ENCODE data around the gene MAP4K3. TPM values are rescaled to one million over a fixed set of nuclear protein-coding genes. Genes with fewer than 3 reads are reported as not detected.

Gene MAP4K3
- total RNA-seq, 1 experiment from 2014 or later = 21.4 TPM

DNA sequence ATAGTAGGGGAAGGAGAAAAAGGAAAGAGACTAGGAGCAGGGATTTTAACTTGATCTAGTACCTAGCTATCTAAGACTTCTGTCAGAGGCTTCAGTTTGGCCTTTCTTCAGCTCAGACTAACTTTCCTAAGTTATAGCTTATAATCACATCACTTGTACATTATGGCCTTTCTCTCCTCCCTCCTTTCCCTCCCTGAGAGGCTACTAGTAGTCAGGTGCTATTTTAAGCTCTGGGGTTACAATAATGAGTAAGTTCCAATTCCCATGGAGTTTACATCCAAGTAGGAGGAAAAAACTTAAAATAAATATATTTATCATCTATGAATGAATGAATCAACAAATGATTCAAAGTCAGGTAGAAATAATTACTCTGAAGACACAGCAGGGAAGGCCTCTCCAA is 102.6 kb downstream of the MAP4K3 start:
- Histone ChIP-seq H3K9me2 (ENCODE audit: insufficient read depth) (no peaks in the 10 kb centered on the region), H3K4me1 (ENCODE audit: control insufficient read depth in 1 of 2, insufficient read depth in 2 of 2, low read length in 2 of 2) (no peaks in the 10 kb centered on the region), H3K27me3 (ENCODE audit: insufficient read depth, low read length) (no peaks in the 10 kb centered on the region), H3K9ac (ENCODE audit: low read length) (no peak overlapping the region), H3K27ac (ENCODE audit: low read depth, low read length) (no peak overlapping the region), H3K79me2 (ENCODE audit: insufficient read depth, low read length) (no peaks in the 10 kb centered on the region), H4K20me1 (ENCODE audit: insufficient read depth) (no peaks in the 10 kb centered on the region; the same call in 1 of the 2 replicates), H3K4me2 (ENCODE audit: low read length) (no peak overlapping the region), H3K4me3 (replicated peaks in 1 of 2; ENCODE audit: low read depth in 1 of 2, low read length in 2 of 2) (no peak overlapping the region), H2AFZ (ENCODE audit: low read depth, low read length, poor library complexity, severe bottlenecking) (no peak overlapping the region), H3K36me3 (ENCODE audit: control insufficient read depth in 1 of 2, insufficient read depth in 2 of 2, low read length in 2 of 2) (no peaks in the 10 kb centered on the region), H3K9me3 (ENCODE audit: control insufficient read depth in 1 of 2, insufficient read depth in 1 of 2, low read depth in 1 of 2, low read length in 2 of 2) (no peaks in the 10 kb centered on the region)
- intact Hi-C loops (cut with micrococcal nuclease) = no loop called here
- TF ChIP-seq, protein P1, sequence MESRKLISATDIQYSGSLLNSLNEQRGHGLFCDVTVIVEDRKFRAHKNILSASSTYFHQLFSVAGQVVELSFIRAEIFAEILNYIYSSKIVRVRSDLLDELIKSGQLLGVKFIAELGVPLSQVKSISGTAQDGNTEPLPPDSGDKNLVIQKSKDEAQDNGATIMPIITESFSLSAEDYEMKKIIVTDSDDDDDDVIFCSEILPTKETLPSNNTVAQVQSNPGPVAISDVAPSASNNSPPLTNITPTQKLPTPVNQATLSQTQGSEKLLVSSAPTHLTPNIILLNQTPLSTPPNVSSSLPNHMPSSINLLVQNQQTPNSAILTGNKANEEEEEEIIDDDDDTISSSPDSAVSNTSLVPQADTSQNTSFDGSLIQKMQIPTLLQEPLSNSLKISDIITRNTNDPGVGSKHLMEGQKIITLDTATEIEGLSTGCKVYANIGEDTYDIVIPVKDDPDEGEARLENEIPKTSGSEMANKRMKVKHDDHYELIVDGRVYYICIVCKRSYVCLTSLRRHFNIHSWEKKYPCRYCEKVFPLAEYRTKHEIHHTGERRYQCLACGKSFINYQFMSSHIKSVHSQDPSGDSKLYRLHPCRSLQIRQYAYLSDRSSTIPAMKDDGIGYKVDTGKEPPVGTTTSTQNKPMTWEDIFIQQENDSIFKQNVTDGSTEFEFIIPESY (IDR thresholded peaks at IDR 0.05; ENCODE audit: extremely low read depth, insufficient replicate concordance, low read length) = no peak
- no peak for TF ChIP-seq YY1 (IDR thresholded peaks at IDR 0.05; ENCODE audit: extremely low read depth, insufficient replicate concordance, low read depth, low read length)
- ChIA-PET CTCF (no interaction called here), POLR2A (no interaction called here), RAD21 (ENCODE audit: low non-redundant PET in 1 of 2, low total read pairs in 2 of 2, uncharacterized antibody in 2 of 2, unreplicated experiment in 2 of 2) (no interaction called here)
- BruUV-seq (replicated peaks) = TSS peak; percentile 13
- ATAC-seq = no peak
- DNase-seq (ENCODE audit: low read depth, low spot score) = no peak

DNA sequence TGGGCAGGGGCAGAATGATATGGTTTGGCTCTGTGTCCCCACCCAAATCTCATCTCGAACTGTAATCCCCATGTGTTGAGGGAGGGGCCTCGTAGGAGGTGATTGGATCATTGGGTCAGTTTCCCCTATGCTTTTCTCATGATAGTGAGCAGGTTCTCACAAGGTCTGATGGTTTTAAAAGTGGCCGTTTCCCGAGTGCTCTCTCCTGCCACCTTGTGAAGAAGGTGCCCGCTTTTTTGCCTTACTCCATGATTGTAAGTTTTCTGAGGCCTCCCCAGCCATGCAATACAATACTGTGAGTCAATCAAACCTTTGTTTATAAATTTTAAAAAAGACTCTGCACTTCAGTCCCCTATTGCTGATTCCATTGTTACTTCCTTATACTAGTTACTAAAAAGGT is 110.4 kb downstream of the MAP4K3 start:
- ATAC-seq (0 out of 2 replicates have a peak, but pooled peaks have one; percentile 34), DNase-seq (ENCODE audit: low read depth, low spot score) (no peak)
- TF ChIP-seq, protein P2, sequence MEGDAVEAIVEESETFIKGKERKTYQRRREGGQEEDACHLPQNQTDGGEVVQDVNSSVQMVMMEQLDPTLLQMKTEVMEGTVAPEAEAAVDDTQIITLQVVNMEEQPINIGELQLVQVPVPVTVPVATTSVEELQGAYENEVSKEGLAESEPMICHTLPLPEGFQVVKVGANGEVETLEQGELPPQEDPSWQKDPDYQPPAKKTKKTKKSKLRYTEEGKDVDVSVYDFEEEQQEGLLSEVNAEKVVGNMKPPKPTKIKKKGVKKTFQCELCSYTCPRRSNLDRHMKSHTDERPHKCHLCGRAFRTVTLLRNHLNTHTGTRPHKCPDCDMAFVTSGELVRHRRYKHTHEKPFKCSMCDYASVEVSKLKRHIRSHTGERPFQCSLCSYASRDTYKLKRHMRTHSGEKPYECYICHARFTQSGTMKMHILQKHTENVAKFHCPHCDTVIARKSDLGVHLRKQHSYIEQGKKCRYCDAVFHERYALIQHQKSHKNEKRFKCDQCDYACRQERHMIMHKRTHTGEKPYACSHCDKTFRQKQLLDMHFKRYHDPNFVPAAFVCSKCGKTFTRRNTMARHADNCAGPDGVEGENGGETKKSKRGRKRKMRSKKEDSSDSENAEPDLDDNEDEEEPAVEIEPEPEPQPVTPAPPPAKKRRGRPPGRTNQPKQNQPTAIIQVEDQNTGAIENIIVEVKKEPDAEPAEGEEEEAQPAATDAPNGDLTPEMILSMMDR (IDR thresholded peaks at IDR 0.05 in 2 of 3, conservative IDR thresholded peaks at IDR 0.05 in 1 of 3; ENCODE audit: borderline replicate concordance in 1 of 3, insufficient read depth in 1 of 3, low read depth in 2 of 3, low read length in 2 of 3) = 0 out of 6 replicates have a peak, but pooled peaks of 2 of the 3 experiments have one; percentile 4 to 10
- no peak for TF ChIP-seq POLR2AphosphoS5 (IDR thresholded peaks at IDR 0.05; ENCODE audit: low read depth, low read length)
- RAD21 ChIA-PET (ENCODE audit: low non-redundant PET in 1 of 2, low total read pairs in 2 of 2, uncharacterized antibody in 2 of 2, unreplicated experiment in 2 of 2) = no interaction called here
- Histone ChIP-seq H2AFZ (ENCODE audit: low read depth, low read length, poor library complexity, severe bottlenecking) (no peak overlapping the region), H3K36me3 (ENCODE audit: control insufficient read depth in 1 of 2, insufficient read depth in 2 of 2, low read length in 2 of 2) (no peaks in the 10 kb centered on the region), H3K4me3 (replicated peaks in 1 of 2; ENCODE audit: low read depth in 1 of 2, low read length in 2 of 2) (no peak overlapping the region), H3K4me2 (ENCODE audit: low read length) (no peak overlapping the region), H3K9me3 (ENCODE audit: control insufficient read depth in 1 of 2, insufficient read depth in 1 of 2, low read depth in 1 of 2, low read length in 2 of 2) (no peaks in the 10 kb centered on the region), H3K9me2 (ENCODE audit: insufficient read depth) (no peaks in the 10 kb centered on the region), H4K20me1 (ENCODE audit: insufficient read depth) (no peaks in the 10 kb centered on the region), H3K9ac (ENCODE audit: low read length) (no peak overlapping the region), H3K79me2 (ENCODE audit: insufficient read depth, low read length) (no peaks in the 10 kb centered on the region), H3K4me1 (ENCODE audit: control insufficient read depth in 1 of 2, insufficient read depth in 2 of 2, low read length in 2 of 2) (no peaks in the 10 kb centered on the region), H3K27me3 (ENCODE audit: insufficient read depth, low read length) (no peaks in the 10 kb centered on the region), H3K27ac (ENCODE audit: low read depth, low read length) (no peak overlapping the region)
- POLR2A ChIA-PET = no interaction called here
- intact Hi-C loops (cut with micrococcal nuclease) = no loop called here
- BruUV-seq (replicated peaks) = no TSS peak
- CTCF ChIA-PET = no interaction called here
